Colon (tissue), 2 donors: ENCODE data around the gene CEP20.

Experiments
- FAIRE-seq: peaks from 2 replicates; lab custom pipeline; 2012; peaks lifted over from hg19 to GRCh38; lab: Jason Lieb, UNC
- donor health status: control.
- donor health status: control.

Gene CEP20

GRCh38 chr16:15830832-15831451 lies 57.5 kb downstream of the CEP20 start:
- FAIRE-seq, result no peak

- no peak for FAIRE-seq
Observed at GRCh38 chr16:15829460-15829859, 58.9 kb downstream of the CEP20 start.

- no peak for FAIRE-seq
Observed at GRCh38 chr16:15827709-15828343, 60.6 kb downstream of the CEP20 start.

- no peak for FAIRE-seq
Observed at GRCh38 chr16:15827299-15827698, 61.1 kb downstream of the CEP20 start.

- no peak for FAIRE-seq
Observed at GRCh38 chr16:15825750-15826305, 62.6 kb downstream of the CEP20 start.

- no peak for FAIRE-seq
Observed at GRCh38 chr16:15822957-15823356, 65.4 kb downstream of the CEP20 start.

- no peak for FAIRE-seq
Observed at GRCh38 chr16:15820837-15821236, 67.6 kb downstream of the CEP20 start.

- FAIRE-seq, result no peak
Observed at GRCh38 chr16:15819046-15819445, 69.4 kb downstream of the CEP20 start.

GRCh38 chr16:15817446-15817845 lies 71.0 kb downstream of the CEP20 start:
- FAIRE-seq, result no peak

- FAIRE-seq, result no peak
Observed at GRCh38 chr16:15816228-15816627, 72.2 kb downstream of the CEP20 start.
